Measurements from ENCODE around the gene PRKAR1B.

Gene PRKAR1B

GRCh38 chr7:593324-594115 lies 133.6 kb downstream of the PRKAR1B start:
- DNase-seq = peak in 2 of 56 donors; percentile 4 to 25

GRCh38 chr7:591856-592628 lies 135.0 kb downstream of the PRKAR1B start:
- no peak for DNase-seq

GRCh38 chr7:590731-591551 lies 136.1 kb downstream of the PRKAR1B start:
- DNase-seq = peak in 20 of 56 donors; percentile 11 to 64 (median 42)

GRCh38 chr7:589781-590575 lies 137.1 kb downstream of the PRKAR1B start:
- DNase-seq = no peak

GRCh38 chr7:587767-588166 lies 139.3 kb downstream of the PRKAR1B start:
- DNase-seq = no peak

- DNase-seq = no peak
Measured at GRCh38 chr7:586494-586893, 140.6 kb downstream of the PRKAR1B start.

GRCh38 chr7:585873-586272 lies 141.2 kb downstream of the PRKAR1B start:
- no peak for DNase-seq

- DNase-seq = no peak
Measured at GRCh38 chr7:585229-585711, 141.8 kb downstream of the PRKAR1B start.

GRCh38 chr7:584820-585219 lies 142.3 kb downstream of the PRKAR1B start:
- DNase-seq = no peak

- DNase-seq = peak in 5 of 56 donors; percentile 13 to 23 (median 20)
Measured at GRCh38 chr7:584122-584465, 143.0 kb downstream of the PRKAR1B start.

- DNase-seq = peak in 1 of 56 donors; percentile 24
Measured at GRCh38 chr7:583410-584121, 143.5 kb downstream of the PRKAR1B start.

- DNase-seq = no peak
Measured at GRCh38 chr7:582931-583330, 144.2 kb downstream of the PRKAR1B start.

- no peak for DNase-seq
Measured at GRCh38 chr7:582081-582835, 144.8 kb downstream of the PRKAR1B start.

GRCh38 chr7:578386-578785 lies 148.7 kb downstream of the PRKAR1B start:
- no peak for DNase-seq

- no peak for DNase-seq
Measured at GRCh38 chr7:577741-578370, 149.2 kb downstream of the PRKAR1B start.

- no peak for DNase-seq
Measured at GRCh38 chr7:577278-577665, 149.8 kb downstream of the PRKAR1B start.

GRCh38 chr7:576524-577277 lies 150.4 kb downstream of the PRKAR1B start:
- DNase-seq = no peak

All from amygdala (tissue), 56 donors.